ENCODE data around the gene TIMM50.
A peak's percentile ranks its signal among the peaks of the same experiment; 100 is the strongest.

Gene TIMM50

GRCh38 chr19:39539165-39539517 lies 58.5 kb downstream of the TIMM50 start:
- Histone ChIP-seq H3K9ac (ENCODE audit: low read length) (peak overlapping the region; percentile 81), H2AFZ (ENCODE audit: low read depth, low read length, severe bottlenecking) (peak overlapping the region; percentile 77), H3F3A (ENCODE audit: insufficient read depth) (no peaks in the 10 kb centered on the region), H3K79me2 (ENCODE audit: insufficient read depth, low read length) (peaks cover 15% of the 10 kb centered on the region), H3K9me2 (replicated peaks; ENCODE audit: insufficient read depth, low read length) (no peaks in the 10 kb centered on the region), H4K20me1 (ENCODE audit: low read depth, low read length) (peaks cover 3% of the 10 kb centered on the region; the same call in 1 of the 2 replicates), H3K27me3 (ENCODE audit: low read length) (no peaks in the 10 kb centered on the region), H3K4me2 (ENCODE audit: low read depth, low read length, poor library complexity, severe bottlenecking) (peak overlapping the region; percentile 77), H3K36me3 (ENCODE audit: low read length) (no peaks in the 10 kb centered on the region), H3K27ac (ENCODE audit: low read depth, low read length) (no peak overlapping the region), H3K4me3 (ENCODE audit: insufficient read depth, low read length, poor library complexity, severe bottlenecking) (peak overlapping the region; percentile 93), H3K9me3 (ENCODE audit: insufficient read depth, low read length) (no peaks in the 10 kb centered on the region)
- TF ChIP-seq CTCF (IDR thresholded peaks at IDR 0.05; ENCODE audit: insufficient read depth, low read length, poor library complexity, severe bottlenecking) (no peak), EZH2phosphoT487 (conservative IDR thresholded peaks at IDR 0.05; ENCODE audit: low read length) (no peak)

GRCh38 chr19:39539518-39540332 lies 59.1 kb downstream of the TIMM50 start, which contains the start of gene EID2:
EID2 (minus strand) TSS chr19:39540161; CDS start chr19:39540079, 82 bp downstream.
- TF ChIP-seq CTCF (IDR thresholded peaks at IDR 0.05; ENCODE audit: insufficient read depth, low read length, poor library complexity, severe bottlenecking) (peak; percentile 49), EZH2phosphoT487 (conservative IDR thresholded peaks at IDR 0.05; ENCODE audit: low read length) (no peak)
- Histone ChIP-seq H3K79me2 (ENCODE audit: insufficient read depth, low read length) (peaks cover 15% of the 10 kb centered on the region), H3K9me3 (ENCODE audit: insufficient read depth, low read length) (no peaks in the 10 kb centered on the region), H3K27ac (ENCODE audit: low read depth, low read length) (peak within 1 kb of the TSS; percentile 54; the same call in 1 of the 2 replicates), H3K4me3 (ENCODE audit: insufficient read depth, low read length, poor library complexity, severe bottlenecking) (peak within 1 kb of the TSS; percentile 93), H3K9ac (ENCODE audit: low read length) (peak within 1 kb of the TSS; percentile 81), H3F3A (ENCODE audit: insufficient read depth) (no peaks in the 10 kb centered on the region), H3K9me2 (replicated peaks; ENCODE audit: insufficient read depth, low read length) (no peaks in the 10 kb centered on the region), H4K20me1 (ENCODE audit: low read depth, low read length) (peaks cover 3% of the 10 kb centered on the region; the same call in 1 of the 2 replicates), H3K36me3 (ENCODE audit: low read length) (no peaks in the 10 kb centered on the region), H2AFZ (ENCODE audit: low read depth, low read length, severe bottlenecking) (peak within 1 kb of the TSS; percentile 86), H3K27me3 (ENCODE audit: low read length) (no peaks in the 10 kb centered on the region), H3K4me2 (ENCODE audit: low read depth, low read length, poor library complexity, severe bottlenecking) (peak within 1 kb of the TSS; percentile 77)

GRCh38 chr19:39540333-39540673 lies 59.7 kb downstream of the TIMM50 start:
- no peak for TF ChIP-seq EZH2phosphoT487 (conservative IDR thresholded peaks at IDR 0.05; ENCODE audit: low read length)
- no peak for TF ChIP-seq CTCF (IDR thresholded peaks at IDR 0.05; ENCODE audit: insufficient read depth, low read length, poor library complexity, severe bottlenecking)
- Histone ChIP-seq H3K27me3 (ENCODE audit: low read length) (no peaks in the 10 kb centered on the region), H3K36me3 (ENCODE audit: low read length) (no peaks in the 10 kb centered on the region), H3K9me2 (replicated peaks; ENCODE audit: insufficient read depth, low read length) (no peaks in the 10 kb centered on the region), H3K4me3 (ENCODE audit: insufficient read depth, low read length, poor library complexity, severe bottlenecking) (peak overlapping the region; percentile 13), H3K27ac (ENCODE audit: low read depth, low read length) (no peak overlapping the region), H3K4me2 (ENCODE audit: low read depth, low read length, poor library complexity, severe bottlenecking) (peak overlapping the region; percentile 77), H3K79me2 (ENCODE audit: insufficient read depth, low read length) (peaks cover 15% of the 10 kb centered on the region), H3K9ac (ENCODE audit: low read length) (peak overlapping the region; percentile 81), H3K9me3 (ENCODE audit: insufficient read depth, low read length) (no peaks in the 10 kb centered on the region), H2AFZ (ENCODE audit: low read depth, low read length, severe bottlenecking) (peak overlapping the region; percentile 81), H3F3A (ENCODE audit: insufficient read depth) (no peaks in the 10 kb centered on the region), H4K20me1 (ENCODE audit: low read depth, low read length) (peaks cover 3% of the 10 kb centered on the region; the same call in 1 of the 2 replicates)

Measured in SU-DHL-6 (cell line).